ENCODE measurements around the gene IL17RE. TPM values are rescaled to one million over a fixed set of nuclear protein-coding genes. Genes with fewer than 3 reads are reported as not detected.

The IL17RE gene
- total and polyA plus RNA-seq, 2 donors (not counting 3 experiments of a cell fraction or from before 2014, with no cell fraction given), result 1.2 to 1.3 TPM

DNA sequence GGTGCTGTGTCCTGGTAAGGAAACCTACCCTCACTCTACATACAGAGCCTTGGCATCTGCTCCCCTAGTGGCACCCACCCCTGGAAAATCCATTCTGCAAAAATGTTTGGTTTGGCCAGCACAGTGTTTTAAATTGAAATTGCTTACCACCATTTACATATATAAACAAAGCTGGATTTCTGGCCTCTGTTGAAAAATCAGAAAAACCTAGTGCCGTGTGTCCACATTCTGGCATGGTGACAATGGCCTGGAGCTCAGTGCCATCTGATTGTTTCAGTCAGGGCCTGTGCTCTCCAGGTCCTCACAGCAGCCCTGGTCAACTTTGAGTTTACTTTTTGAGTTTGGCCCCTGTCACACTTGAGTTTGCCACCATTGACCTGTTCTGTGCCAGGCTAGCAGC lies 11.4 kb downstream of the IL17RE start:
- TF ChIP-seq FOS (IDR thresholded peaks at IDR 0.05; ENCODE audit: borderline replicate concordance, insufficient read depth, low read length) (no peak), JUN (IDR thresholded peaks at IDR 0.05; ENCODE audit: borderline replicate concordance, insufficient read depth, insufficient read length, low read depth) (no peak)

GRCh38 chr3:9914559-9915253 lies 12.1 kb downstream of the IL17RE start:
- Histone ChIP-seq H3K27ac (ENCODE audit: insufficient read depth, low read depth, low read length) (no peak overlapping the region), H3K9me1 (replicated peaks; ENCODE audit: control insufficient read depth, extremely low read depth, insufficient read depth, low read length) (no peaks in the 10 kb centered on the region), H3K4me2 (ENCODE audit: insufficient read depth, low read length) (peak overlapping the region; percentile 34), H3K9me3 (replicated peaks; ENCODE audit: control insufficient read depth, insufficient read depth, low read length) (no peaks in the 10 kb centered on the region), H3K9ac (replicated peaks; ENCODE audit: extremely low read depth, insufficient read depth, low read length) (no peak overlapping the region), H3K4me3 (replicated peaks in 1 of 3; ENCODE audit: insufficient read depth in 1 of 3, low read depth in 1 of 3, low read length in 3 of 3) (peak overlapping the region in 1 of 3 experiments; percentile 39), H3K79me2 (ENCODE audit: control insufficient read depth, insufficient read depth, low read length) (no peaks in the 10 kb centered on the region), H3K36me3 (ENCODE audit: control insufficient read depth in 2 of 2, extremely low read depth in 1 of 2, insufficient read depth in 2 of 2, low read length in 2 of 2) (no peaks in the 10 kb centered on the region), H3K4me1 (ENCODE audit: control insufficient read depth, extremely low read depth, insufficient read depth, low read length) (peaks cover 13% of the 10 kb centered on the region), H2AFZ (ENCODE audit: low read depth, low read length) (peak overlapping the region; percentile 80), H4K20me1 (replicated peaks; ENCODE audit: control insufficient read depth, extremely low read depth, insufficient read depth, low read length) (no peaks in the 10 kb centered on the region), H3K27me3 (ENCODE audit: control insufficient read depth in 2 of 2, insufficient read depth in 2 of 2, low read length in 2 of 2) (no peaks in the 10 kb centered on the region)
- peak; percentile 18 for FAIRE-seq
- BruUV-seq (replicated peaks), result no TSS peak
- intact Hi-C loops (cut with micrococcal nuclease) (loop anchor here (1.0 kb wide), 3 partner anchors 24 to 52 kb away; partner anchors contain the start of gene JAGN1), dilution Hi-C loops (cut with MboI; ENCODE audit: extremely low pct_ligation_motif_present, low sequenced_read_pairs) (no loop called here)
- TF ChIP-seq EZH2 (IDR thresholded peaks at IDR 0.05; ENCODE audit: borderline replicate concordance, low read depth, low read length, severe bottlenecking) (no peak), POLR2AphosphoS5 (IDR thresholded peaks at IDR 0.05; ENCODE audit: insufficient read depth, low read depth, low read length) (no peak), MYC (IDR thresholded peaks at IDR 0.05; ENCODE audit: low read depth, low read length) (no peak), MAX (IDR thresholded peaks at IDR 0.05; ENCODE audit: insufficient read depth, insufficient read length) (no peak), FOS (IDR thresholded peaks at IDR 0.05; ENCODE audit: borderline replicate concordance, insufficient read depth, low read length) (no peak), JUN (IDR thresholded peaks at IDR 0.05; ENCODE audit: borderline replicate concordance, insufficient read depth, insufficient read length, low read depth) (no peak), POLR2A (IDR thresholded peaks at IDR 0.05; ENCODE audit: low read depth, low read length) (no peak), GATA2 (IDR thresholded peaks at IDR 0.05; ENCODE audit: insufficient read depth, insufficient read length, low read depth, low read length) (no peak)
- TF ChIP-seq, protein P1, sequence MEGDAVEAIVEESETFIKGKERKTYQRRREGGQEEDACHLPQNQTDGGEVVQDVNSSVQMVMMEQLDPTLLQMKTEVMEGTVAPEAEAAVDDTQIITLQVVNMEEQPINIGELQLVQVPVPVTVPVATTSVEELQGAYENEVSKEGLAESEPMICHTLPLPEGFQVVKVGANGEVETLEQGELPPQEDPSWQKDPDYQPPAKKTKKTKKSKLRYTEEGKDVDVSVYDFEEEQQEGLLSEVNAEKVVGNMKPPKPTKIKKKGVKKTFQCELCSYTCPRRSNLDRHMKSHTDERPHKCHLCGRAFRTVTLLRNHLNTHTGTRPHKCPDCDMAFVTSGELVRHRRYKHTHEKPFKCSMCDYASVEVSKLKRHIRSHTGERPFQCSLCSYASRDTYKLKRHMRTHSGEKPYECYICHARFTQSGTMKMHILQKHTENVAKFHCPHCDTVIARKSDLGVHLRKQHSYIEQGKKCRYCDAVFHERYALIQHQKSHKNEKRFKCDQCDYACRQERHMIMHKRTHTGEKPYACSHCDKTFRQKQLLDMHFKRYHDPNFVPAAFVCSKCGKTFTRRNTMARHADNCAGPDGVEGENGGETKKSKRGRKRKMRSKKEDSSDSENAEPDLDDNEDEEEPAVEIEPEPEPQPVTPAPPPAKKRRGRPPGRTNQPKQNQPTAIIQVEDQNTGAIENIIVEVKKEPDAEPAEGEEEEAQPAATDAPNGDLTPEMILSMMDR (IDR thresholded peaks at IDR 0.05; ENCODE audit: extremely low read depth in 1 of 2, insufficient read depth in 1 of 2, low read depth in 1 of 2, low read length in 2 of 2), result no peak
- POLR2A ChIA-PET, result no interaction called here
- DNase-seq (ENCODE audit: low read depth, low spot score), result no peak
- CTCF ChIA-PET, result interaction anchor here (0.7 to 1.3 kb wide), 6 partner anchors 9 to 66 kb away, joined by 3 to 4 read pairs (median 3); no protein-coding TSS in a partner anchor

More for the DNA sequence above, 11.4 kb downstream of the IL17RE start:
- dilution Hi-C loops (cut with MboI; ENCODE audit: extremely low pct_ligation_motif_present, low sequenced_read_pairs) (no loop called here), intact Hi-C loops (cut with micrococcal nuclease) (no loop called here)
- CTCF ChIA-PET, result interaction anchor here (0.7 to 1.3 kb wide), 6 partner anchors 8 to 65 kb away, joined by 3 to 4 read pairs (median 3); no protein-coding TSS in a partner anchor
- H4K20me1 ChIP-seq (replicated peaks; ENCODE audit: control insufficient read depth, extremely low read depth, insufficient read depth, low read length), result no peaks in the 10 kb centered on the region
- no peak overlapping the region for H2AFZ ChIP-seq (ENCODE audit: low read depth, low read length)
- DNase-seq (ENCODE audit: low read depth, low spot score), result no peak
- H3K79me2 ChIP-seq (ENCODE audit: control insufficient read depth, insufficient read depth, low read length), result no peaks in the 10 kb centered on the region
- peaks cover 13% of the 10 kb centered on the region for H3K4me1 ChIP-seq (ENCODE audit: control insufficient read depth, extremely low read depth, insufficient read depth, low read length)
- no peak overlapping the region for H3K4me3 ChIP-seq (replicated peaks in 1 of 3; ENCODE audit: insufficient read depth in 1 of 3, low read depth in 1 of 3, low read length in 3 of 3)
- no peak overlapping the region for H3K9ac ChIP-seq (replicated peaks; ENCODE audit: extremely low read depth, insufficient read depth, low read length)
- no peak overlapping the region for H3K4me2 ChIP-seq (ENCODE audit: insufficient read depth, low read length)
- POLR2A ChIA-PET, result no interaction called here
- no peak for FAIRE-seq
- no peaks in the 10 kb centered on the region for H3K9me3 ChIP-seq (replicated peaks; ENCODE audit: control insufficient read depth, insufficient read depth, low read length)
- no peaks in the 10 kb centered on the region for H3K9me1 ChIP-seq (replicated peaks; ENCODE audit: control insufficient read depth, extremely low read depth, insufficient read depth, low read length)
- H3K27me3 ChIP-seq (ENCODE audit: control insufficient read depth in 2 of 2, insufficient read depth in 2 of 2, low read length in 2 of 2), result no peaks in the 10 kb centered on the region
- BruUV-seq (replicated peaks), result no TSS peak
- H3K27ac ChIP-seq (ENCODE audit: insufficient read depth, low read depth, low read length), result no peak overlapping the region
- H3K36me3 ChIP-seq (ENCODE audit: control insufficient read depth in 2 of 2, extremely low read depth in 1 of 2, insufficient read depth in 2 of 2, low read length in 2 of 2), result no peaks in the 10 kb centered on the region
